Neuron (in vitro differentiated cells): ENCODE measurements around the gene NR2F1-AS1.

Experiments used
- H2AFZ ChIP-seq: one replicate; pipeline ENCODE4 v1.6.1; 2013; ENCODE audit warnings: low read depth, mild to moderate bottlenecking, inconsistent platforms, low read length, moderate library complexity
- H3K27me3 ChIP-seq: one replicate; pipeline ENCODE4 v1.6.1; 2013; ENCODE audit warnings: low read length; ENCODE audit not compliant: insufficient read depth
- H3K36me3 ChIP-seq: one replicate; pipeline ENCODE4 v1.6.1; 2013; ENCODE audit warnings: low read length; ENCODE audit not compliant: insufficient read depth
- H3K4me1 ChIP-seq: one replicate; pipeline ENCODE4 v1.6.1; 2013; ENCODE audit warnings: low read length; ENCODE audit not compliant: insufficient read depth
- H3K4me3 ChIP-seq: 2 replicates; pipeline ENCODE4 v1.5.1; 2013; ENCODE audit warnings: mild to moderate bottlenecking, low read length, moderate library complexity
- H3K9me3 ChIP-seq: one replicate; pipeline ENCODE4 v1.6.1; 2013; ENCODE audit warnings: low read length

NR2F1-AS1 gene

GRCh38 chr5:93599399-93600120, 18.5 kb upstream of the NR2F1-AS1 start:
- H3K36me3 ChIP-seq: peaks cover 18% of the 10 kb centered on the region
- peak overlapping the region; percentile 93 for H3K4me3 ChIP-seq
- no peak overlapping the region for H2AFZ ChIP-seq
- H3K27me3 ChIP-seq: no peaks in the 10 kb centered on the region
- H3K4me1 ChIP-seq: peaks cover 51% of the 10 kb centered on the region
- H3K9me3 ChIP-seq: peaks cover 5% of the 10 kb centered on the region

GRCh38 chr5:93599001-93599379, 18.0 kb upstream of the NR2F1-AS1 start:
- Histone ChIP-seq H3K27me3 (no peaks in the 10 kb centered on the region), H2AFZ (no peak overlapping the region), H3K36me3 (peaks cover 23% of the 10 kb centered on the region), H3K9me3 (peaks cover 5% of the 10 kb centered on the region), H3K4me1 (peaks cover 52% of the 10 kb centered on the region), H3K4me3 (peak overlapping the region; percentile 93)

GRCh38 chr5:93598091-93599000, 17.3 kb upstream of the NR2F1-AS1 start:
- Histone ChIP-seq H3K9me3 (peaks cover 10% of the 10 kb centered on the region), H2AFZ (no peak overlapping the region), H3K4me3 (peak overlapping the region; percentile 93), H3K4me1 (peaks cover 52% of the 10 kb centered on the region), H3K27me3 (no peaks in the 10 kb centered on the region), H3K36me3 (peaks cover 30% of the 10 kb centered on the region)

GRCh38 chr5:93596676-93597490, 15.9 kb upstream of the NR2F1-AS1 start:
- Histone ChIP-seq H2AFZ (no peak overlapping the region), H3K4me3 (no peak overlapping the region), H3K4me1 (peaks cover 55% of the 10 kb centered on the region), H3K9me3 (peaks cover 10% of the 10 kb centered on the region), H3K27me3 (no peaks in the 10 kb centered on the region), H3K36me3 (peaks cover 43% of the 10 kb centered on the region)

- H3K4me1 ChIP-seq: peaks cover 60% of the 10 kb centered on the region
Measured at GRCh38 chr5:93596310-93596675, 15.3 kb upstream of the NR2F1-AS1 start.

DNA sequence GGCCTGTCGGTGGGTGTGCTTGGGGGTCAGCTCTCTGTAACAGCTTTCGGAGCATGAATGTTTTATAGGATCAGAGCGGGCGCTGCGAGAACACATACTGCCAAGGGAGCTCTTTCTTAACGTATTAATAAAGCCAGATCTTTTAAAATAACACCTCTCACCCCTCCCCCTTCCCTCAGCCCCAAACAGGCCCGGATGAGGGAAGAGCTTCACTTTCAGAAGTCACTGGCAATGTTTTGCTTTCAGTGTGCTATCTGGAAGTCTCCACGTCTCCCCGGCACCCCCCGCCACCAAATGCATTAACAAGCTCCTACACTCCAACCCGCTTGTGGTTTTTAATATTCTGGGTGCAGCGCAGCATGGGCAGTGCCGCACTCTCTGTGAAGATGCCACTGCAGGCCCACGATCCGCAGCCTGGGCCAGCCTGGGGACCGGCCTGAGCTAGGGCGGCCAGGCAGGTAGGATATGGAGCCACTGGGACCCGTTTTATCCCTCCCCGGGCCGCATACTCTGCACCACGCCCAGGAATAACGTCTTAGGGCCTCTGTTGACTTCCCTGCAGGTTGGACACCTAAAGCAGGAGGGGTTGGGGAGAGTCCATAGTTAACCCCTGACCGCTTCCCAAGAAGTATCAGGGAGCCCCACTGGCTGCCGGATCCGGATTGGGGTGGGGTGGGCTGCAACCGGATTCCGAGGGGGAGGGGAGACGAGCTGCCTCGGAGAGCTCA, 14.6 kb upstream of the NR2F1-AS1 start:
- no peaks in the 10 kb centered on the region for H3K27me3 ChIP-seq
- no peak overlapping the region for H3K4me3 ChIP-seq
- H2AFZ ChIP-seq: no peak overlapping the region
- H3K36me3 ChIP-seq: peaks cover 56% of the 10 kb centered on the region
- peaks cover 67% of the 10 kb centered on the region for H3K4me1 ChIP-seq
- H3K9me3 ChIP-seq: peaks cover 10% of the 10 kb centered on the region

More at GRCh38 chr5:93596310-93596675, 15.3 kb upstream of the NR2F1-AS1 start:
- Histone ChIP-seq H3K36me3 (peaks cover 49% of the 10 kb centered on the region), H3K27me3 (no peaks in the 10 kb centered on the region), H2AFZ (no peak overlapping the region), H3K4me3 (no peak overlapping the region), H3K9me3 (peaks cover 10% of the 10 kb centered on the region)

DNA sequence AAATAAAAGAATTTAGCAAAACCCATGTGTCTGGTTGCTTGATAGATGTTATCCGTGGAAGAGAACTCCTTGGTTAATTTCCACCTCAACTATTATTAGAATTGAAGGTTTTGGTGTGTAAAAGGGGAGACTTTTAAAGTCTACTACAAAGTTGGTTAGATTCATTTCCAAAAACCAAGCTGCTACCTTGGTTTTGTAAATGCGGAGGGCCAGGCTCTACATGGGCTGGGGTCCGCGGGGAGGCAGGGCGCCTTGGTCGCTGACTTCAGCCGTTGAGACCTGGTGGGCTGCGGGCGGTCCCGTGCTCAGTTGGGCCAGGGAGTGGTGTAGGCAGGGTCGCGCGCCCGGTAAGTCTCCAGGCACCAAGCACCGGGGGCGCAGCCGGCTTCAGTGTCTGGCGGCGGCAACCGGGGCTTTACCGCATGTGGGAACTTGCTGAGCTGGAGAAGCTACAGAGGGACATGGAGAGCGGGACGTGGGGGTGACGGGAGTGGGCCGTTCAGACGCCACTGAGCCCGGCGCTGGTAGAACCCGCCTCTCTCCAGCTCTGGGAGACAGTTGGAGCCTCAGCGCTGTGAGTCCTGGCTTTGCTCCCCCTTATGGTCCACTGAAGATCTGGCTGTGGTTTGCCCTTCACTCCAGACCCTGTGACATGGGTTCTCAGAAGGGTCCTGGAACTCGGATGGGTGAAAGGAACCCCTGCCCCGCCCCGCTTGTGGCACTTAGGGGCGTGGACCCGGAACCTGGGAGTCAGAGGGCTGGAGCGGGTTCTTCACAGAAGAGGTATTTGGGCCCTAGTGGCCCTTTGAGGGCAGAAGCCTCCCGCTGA, 13.8 kb upstream of the NR2F1-AS1 start:
- Histone ChIP-seq H3K36me3 (peaks cover 64% of the 10 kb centered on the region), H3K4me3 (no peak overlapping the region), H3K4me1 (peaks cover 69% of the 10 kb centered on the region), H3K9me3 (peaks cover 10% of the 10 kb centered on the region), H3K27me3 (no peaks in the 10 kb centered on the region), H2AFZ (no peak overlapping the region)

DNA sequence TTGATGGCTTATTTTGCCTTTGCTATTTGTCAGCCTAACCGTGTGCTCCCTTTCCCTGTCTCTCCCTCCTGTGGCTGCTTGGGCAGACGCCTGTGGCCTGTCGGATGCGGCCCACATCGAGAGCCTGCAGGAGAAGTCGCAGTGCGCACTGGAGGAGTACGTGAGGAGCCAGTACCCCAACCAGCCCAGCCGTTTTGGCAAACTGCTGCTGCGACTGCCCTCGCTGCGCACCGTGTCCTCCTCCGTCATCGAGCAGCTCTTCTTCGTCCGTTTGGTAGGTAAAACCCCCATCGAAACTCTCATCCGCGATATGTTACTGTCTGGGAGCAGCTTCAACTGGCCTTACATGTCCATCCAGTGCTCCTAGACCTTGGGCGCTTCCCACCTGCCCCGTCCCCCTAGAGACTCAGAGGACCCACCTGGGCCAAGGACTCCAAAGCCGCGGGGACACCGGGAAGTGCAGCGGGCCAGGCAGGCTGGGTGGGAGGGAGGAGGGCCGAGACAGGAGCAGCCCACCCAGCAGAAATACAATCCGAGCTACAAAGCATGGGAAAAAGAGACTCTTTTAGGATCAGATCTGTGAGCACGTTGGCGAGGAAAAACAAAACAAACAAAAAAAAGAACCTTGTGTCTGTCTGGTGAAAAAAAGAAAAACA, 12.6 kb upstream of the NR2F1-AS1 start:
- Histone ChIP-seq H3K4me1 (peaks cover 63% of the 10 kb centered on the region), H3K36me3 (peaks cover 76% of the 10 kb centered on the region), H2AFZ (no peak overlapping the region), H3K9me3 (peaks cover 10% of the 10 kb centered on the region), H3K4me3 (no peak overlapping the region), H3K27me3 (no peaks in the 10 kb centered on the region)

GRCh38 chr5:93592883-93593282, 11.9 kb upstream of the NR2F1-AS1 start:
- Histone ChIP-seq H3K27me3 (no peaks in the 10 kb centered on the region), H2AFZ (no peak overlapping the region), H3K4me1 (peaks cover 60% of the 10 kb centered on the region), H3K9me3 (peaks cover 10% of the 10 kb centered on the region), H3K4me3 (peak overlapping the region; percentile 99), H3K36me3 (peaks cover 82% of the 10 kb centered on the region)

DNA sequence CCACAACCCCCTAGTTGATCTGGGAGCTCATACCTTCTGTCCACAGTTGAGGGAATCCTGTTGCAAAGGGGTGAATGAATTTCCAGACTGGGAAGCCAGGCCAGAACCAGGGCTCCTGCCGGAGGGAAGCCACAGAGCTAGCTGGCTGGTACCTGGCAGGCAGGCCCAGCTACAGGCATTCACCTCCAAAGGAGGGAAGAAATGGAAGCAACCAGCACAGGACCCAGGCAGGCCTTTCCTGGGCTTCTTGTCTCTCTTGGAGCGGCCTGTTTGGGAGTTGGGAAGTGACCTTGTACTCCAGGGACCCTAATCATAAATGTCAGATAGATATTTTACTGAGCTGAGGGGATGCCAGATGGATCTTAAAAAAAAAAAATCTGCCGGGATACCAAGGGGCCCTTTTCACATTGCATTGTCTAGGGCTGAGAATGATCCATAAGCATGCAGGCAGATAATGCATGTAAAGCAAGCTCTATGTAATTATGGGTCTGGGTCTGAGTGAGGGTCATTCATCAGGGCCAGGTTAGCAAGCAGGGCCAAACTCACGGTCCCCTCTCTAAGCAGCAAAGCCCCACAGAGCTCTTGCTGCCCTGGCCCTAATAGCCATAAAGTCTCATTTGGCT, 10.4 kb upstream of the NR2F1-AS1 start:
- peaks cover 10% of the 10 kb centered on the region for H3K9me3 ChIP-seq
- H3K27me3 ChIP-seq: no peaks in the 10 kb centered on the region
- H2AFZ ChIP-seq: no peak overlapping the region
- H3K4me1 ChIP-seq: peaks cover 52% of the 10 kb centered on the region
- H3K4me3 ChIP-seq: peak overlapping the region; percentile 99
- H3K36me3 ChIP-seq: peaks cover 94% of the 10 kb centered on the region

- H3K4me3 ChIP-seq: peak overlapping the region; percentile 99
- peaks cover 52% of the 10 kb centered on the region for H3K4me1 ChIP-seq
- H2AFZ ChIP-seq: no peak overlapping the region
- peaks cover 10% of the 10 kb centered on the region for H3K9me3 ChIP-seq
- no peaks in the 10 kb centered on the region for H3K27me3 ChIP-seq
- peaks cover 96% of the 10 kb centered on the region for H3K36me3 ChIP-seq
Measured at GRCh38 chr5:93590493-93590892, 9.5 kb upstream of the NR2F1-AS1 start.
